ENCODE data around the gene UAP1.
A peak's percentile ranks its signal among the peaks of the same experiment; 100 is the strongest.

UAP1 gene

GRCh38 chr1:162561616-162562469 is at the start of gene UAP1:
Gene UAP1, plus strand, starts transcription at chr1:162561722. Its CDS starts 4,347 bp downstream, at chr1:162566069.
- DNase-seq: no peak

- no peak for DNase-seq
Observed at GRCh38 chr1:162527314-162527713, 34.2 kb upstream of the UAP1 start.

GRCh38 chr1:162530307-162530987 is 31.1 kb upstream of the UAP1 start:
- DNase-seq: no peak

GRCh38 chr1:162530988-162531319 is 30.6 kb upstream of the UAP1 start:
- DNase-seq: no peak

- DNase-seq: no peak
Observed at GRCh38 chr1:162535501-162535900, 26.0 kb upstream of the UAP1 start.

GRCh38 chr1:162536511-162536910 is 25.0 kb upstream of the UAP1 start:
- no peak for DNase-seq

GRCh38 chr1:162537216-162537615 is 24.3 kb upstream of the UAP1 start:
- no peak for DNase-seq

- DNase-seq: no peak
Observed at GRCh38 chr1:162538815-162539431, 22.6 kb upstream of the UAP1 start.

GRCh38 chr1:162541619-162542141 is 19.8 kb upstream of the UAP1 start:
- DNase-seq: no peak

GRCh38 chr1:162543228-162543627 is 18.3 kb upstream of the UAP1 start:
- DNase-seq: no peak

- no peak for DNase-seq
Observed at GRCh38 chr1:162548170-162548569, 13.4 kb upstream of the UAP1 start.

GRCh38 chr1:162549001-162549400 is 12.5 kb upstream of the UAP1 start:
- no peak for DNase-seq

- DNase-seq: no peak
Observed at GRCh38 chr1:162550925-162551324, 10.6 kb upstream of the UAP1 start.

GRCh38 chr1:162551969-162552683 is 9.4 kb upstream of the UAP1 start:
- DNase-seq: no peak

GRCh38 chr1:162552684-162553252 is 8.8 kb upstream of the UAP1 start:
- DNase-seq: no peak

- no peak for DNase-seq
Observed at GRCh38 chr1:162554258-162554657, 7.3 kb upstream of the UAP1 start.

GRCh38 chr1:162557536-162557935 is 4.0 kb upstream of the UAP1 start:
- no peak for DNase-seq

GRCh38 chr1:162560303-162561036 is 1.1 kb upstream of the UAP1 start:
- DNase-seq: no peak

GRCh38 chr1:162561037-162561615 is 396 bp upstream of the UAP1 start:
- peak; percentile 96 for DNase-seq

GRCh38 chr1:162562470-162562828 is 927 bp downstream of the UAP1 start:
- DNase-seq: no peak

GRCh38 chr1:162564762-162565218 is 3.3 kb downstream of the UAP1 start:
- no peak for DNase-seq

GRCh38 chr1:162565460-162565859 is 3.9 kb downstream of the UAP1 start:
- DNase-seq: no peak
